ENCODE results near the gene GPR153.
"Not testable (repeated sequence)": the region's sequence is repeated elsewhere in the genome, so short reads cannot be mapped to it uniquely, and the experiment has no call there.

Gene GPR153

DNA sequence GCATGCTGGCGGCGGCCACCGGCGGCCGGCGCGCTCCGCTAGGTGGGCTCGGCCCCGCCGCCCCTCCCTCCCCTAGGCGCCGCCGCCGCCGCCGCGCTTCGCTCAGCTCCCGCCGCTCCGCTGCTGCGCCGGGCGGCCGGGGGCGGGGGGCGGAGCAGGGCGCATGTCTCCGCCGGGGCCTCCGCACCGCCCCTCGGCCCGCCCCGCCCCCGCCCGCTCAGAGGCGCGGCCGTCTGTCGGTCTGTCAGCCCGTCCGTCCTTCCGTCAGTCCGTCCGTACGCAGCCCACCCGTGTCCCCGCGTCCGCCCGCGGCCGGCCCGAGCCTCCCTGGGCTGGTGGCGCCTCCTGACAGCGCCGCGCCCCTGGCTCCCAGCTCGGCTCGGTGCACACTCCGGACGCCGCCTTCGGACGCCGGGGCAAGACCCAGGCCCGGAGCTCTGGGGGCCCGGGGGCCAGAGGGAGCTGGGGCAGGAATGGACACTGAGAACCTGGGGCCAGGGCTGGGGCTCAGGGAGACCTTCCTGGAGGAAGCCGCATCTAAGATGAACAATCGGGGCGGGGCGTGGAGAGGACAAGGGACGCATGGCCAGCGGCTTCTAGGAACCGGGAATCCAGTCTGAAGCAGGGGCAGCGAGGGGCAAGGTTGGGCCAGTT, at the start of gene GPR153:
Gene GPR153 (minus strand): TSS at position 138 of the 654 bp plus-strand sequence. CDS start 6,193 bp downstream, outside the sequence.
- in situ Hi-C loops (cut with MboI; ENCODE audit: low sequenced_read_pairs) = no loop called here

DNA sequence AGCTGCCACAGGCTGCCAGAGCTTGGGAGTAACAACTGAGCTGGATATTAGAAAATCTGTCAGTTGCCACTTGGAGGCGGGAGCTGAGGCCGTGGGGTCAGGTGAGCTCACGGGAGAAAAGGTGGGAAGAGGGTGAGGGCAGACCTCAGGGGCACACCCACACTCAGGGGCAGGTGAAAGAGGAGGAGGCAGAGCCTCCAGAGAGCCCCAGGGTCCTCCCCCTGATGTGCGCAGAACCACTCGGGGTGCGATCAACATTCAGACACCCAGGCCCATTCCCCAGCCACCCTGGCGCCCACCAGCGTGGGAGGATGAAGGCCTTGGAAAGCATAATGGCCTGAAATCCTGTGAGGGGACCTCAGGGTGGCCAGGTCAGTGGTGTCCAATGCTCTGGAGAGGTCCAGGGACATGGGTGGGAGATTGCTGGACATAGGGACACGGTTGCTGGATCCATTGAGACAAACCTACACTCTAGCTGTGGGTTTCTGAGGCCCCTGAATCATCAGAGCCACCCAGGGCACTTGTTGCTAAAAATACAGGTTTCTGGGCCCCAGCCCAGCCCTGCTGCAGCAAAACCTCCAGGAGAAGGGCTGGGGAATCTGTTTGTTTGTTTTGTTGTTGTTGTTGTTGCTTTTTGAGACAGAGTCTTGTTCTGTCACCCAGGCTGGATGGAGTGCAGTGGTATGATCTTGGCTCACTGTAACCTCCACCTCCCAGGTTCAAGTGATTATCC, 49.4 kb upstream of the GPR153 start:
- in situ Hi-C loops (cut with MboI; ENCODE audit: low sequenced_read_pairs) = no loop called here

GRCh38 chr1:6309564-6309963, 48.7 kb upstream of the GPR153 start:
- in situ Hi-C loops (cut with MboI; ENCODE audit: low sequenced_read_pairs) = no loop called here

GRCh38 chr1:6308449-6308848, 47.6 kb upstream of the GPR153 start:
- in situ Hi-C loops (cut with MboI; ENCODE audit: low sequenced_read_pairs) = no loop called here

DNA sequence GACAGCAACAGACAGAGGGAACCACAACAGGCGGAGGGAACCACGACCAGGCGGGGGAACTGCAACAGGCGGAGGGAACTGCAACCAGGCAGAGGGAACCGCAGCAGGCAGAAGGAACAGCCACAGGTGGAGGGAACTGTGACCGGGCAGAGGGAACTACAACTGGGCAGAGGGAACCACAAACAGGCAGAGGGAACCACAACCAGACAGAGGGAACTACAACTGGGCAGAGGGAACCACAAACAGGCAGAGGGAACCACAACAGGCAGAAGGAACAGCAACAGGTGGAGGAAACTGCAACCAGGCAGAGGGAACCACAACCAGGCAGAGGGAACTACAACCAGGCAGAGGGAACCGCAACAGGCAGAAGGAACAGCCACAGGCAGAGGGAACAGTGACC, 46.8 kb upstream of the GPR153 start:
- in situ Hi-C loops (cut with MboI; ENCODE audit: low sequenced_read_pairs) = not testable (repeated sequence)

GRCh38 chr1:6307099-6307498, 46.2 kb upstream of the GPR153 start:
- in situ Hi-C loops (cut with MboI; ENCODE audit: low sequenced_read_pairs) = no loop called here

GRCh38 chr1:6303397-6304012, 42.6 kb upstream of the GPR153 start:
- in situ Hi-C loops (cut with MboI; ENCODE audit: low sequenced_read_pairs) = no loop called here

- in situ Hi-C loops (cut with MboI; ENCODE audit: low sequenced_read_pairs) = no loop called here
Observed at GRCh38 chr1:6302568-6302967, 41.7 kb upstream of the GPR153 start.

- in situ Hi-C loops (cut with MboI; ENCODE audit: low sequenced_read_pairs) = no loop called here
Observed at GRCh38 chr1:6301526-6301925, 40.6 kb upstream of the GPR153 start.

DNA sequence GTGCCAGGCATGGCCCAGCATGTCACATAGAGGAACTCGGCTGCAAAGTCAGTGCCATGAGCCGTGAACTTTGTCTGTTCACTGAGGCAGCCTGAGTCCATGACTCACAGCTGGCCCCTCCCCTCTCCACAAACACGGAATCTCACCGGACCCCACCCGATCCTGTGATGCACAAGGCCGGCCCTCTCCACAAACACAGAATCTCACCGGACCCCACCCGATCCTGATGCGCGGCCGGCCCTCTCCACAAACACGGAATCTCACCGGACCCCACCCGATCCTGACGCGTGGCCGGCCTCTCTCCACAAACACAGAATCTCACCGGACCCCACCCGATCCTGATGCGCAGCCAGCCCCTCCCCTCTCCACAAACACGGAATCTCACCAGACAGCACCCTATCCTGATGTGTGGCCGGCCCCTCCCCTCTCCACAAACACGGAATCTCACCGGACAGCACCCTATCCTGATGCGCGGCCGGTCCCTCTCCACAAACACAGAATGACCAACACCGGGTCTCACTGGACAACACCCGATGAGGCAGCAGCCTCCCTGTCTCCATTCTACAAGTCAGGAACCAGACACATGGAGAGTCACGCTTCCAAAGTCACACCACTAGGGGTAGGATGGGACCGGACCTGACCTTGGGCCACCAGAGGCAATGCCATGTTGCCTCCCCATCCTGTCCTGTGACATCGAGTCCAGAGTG, 39.6 kb upstream of the GPR153 start:
- in situ Hi-C loops (cut with MboI; ENCODE audit: low sequenced_read_pairs) = no loop called here

DNA sequence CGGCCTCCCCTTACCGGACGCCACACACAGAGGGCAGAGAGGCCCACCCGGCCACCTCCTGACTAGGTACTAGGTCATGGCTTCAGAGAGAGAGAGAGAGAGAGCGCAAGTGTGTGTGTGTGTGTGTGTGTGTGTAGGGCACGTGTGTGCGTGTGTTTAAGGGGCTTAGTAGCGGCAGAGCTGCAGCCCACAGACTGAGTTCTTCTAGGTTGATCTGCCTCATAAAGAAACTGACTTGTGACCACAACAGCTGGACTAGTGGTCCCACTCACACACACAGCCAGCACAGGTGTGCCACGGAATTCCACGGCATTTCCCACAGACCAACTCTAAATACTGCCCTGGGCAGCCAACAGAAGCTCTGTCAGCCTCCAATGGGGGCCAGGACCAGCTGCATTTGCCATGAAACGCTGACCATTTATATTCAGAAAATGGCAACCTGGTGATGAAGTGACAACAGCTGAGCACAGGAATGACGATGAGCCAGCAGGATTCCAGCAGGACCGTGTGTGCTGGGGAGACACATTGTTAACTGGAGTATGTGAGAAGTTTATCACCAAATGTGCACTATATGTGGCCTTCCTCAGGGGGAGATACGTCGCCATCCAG, 38.8 kb upstream of the GPR153 start:
- in situ Hi-C loops (cut with MboI; ENCODE audit: low sequenced_read_pairs) = no loop called here

GRCh38 chr1:6298940-6299465, 38.1 kb upstream of the GPR153 start:
- in situ Hi-C loops (cut with MboI; ENCODE audit: low sequenced_read_pairs) = no loop called here

- in situ Hi-C loops (cut with MboI; ENCODE audit: low sequenced_read_pairs) = no loop called here
Observed at GRCh38 chr1:6298530-6298929, 37.6 kb upstream of the GPR153 start.

- in situ Hi-C loops (cut with MboI; ENCODE audit: low sequenced_read_pairs) = no loop called here
Observed at GRCh38 chr1:6295910-6296309, 35.0 kb upstream of the GPR153 start.

DNA sequence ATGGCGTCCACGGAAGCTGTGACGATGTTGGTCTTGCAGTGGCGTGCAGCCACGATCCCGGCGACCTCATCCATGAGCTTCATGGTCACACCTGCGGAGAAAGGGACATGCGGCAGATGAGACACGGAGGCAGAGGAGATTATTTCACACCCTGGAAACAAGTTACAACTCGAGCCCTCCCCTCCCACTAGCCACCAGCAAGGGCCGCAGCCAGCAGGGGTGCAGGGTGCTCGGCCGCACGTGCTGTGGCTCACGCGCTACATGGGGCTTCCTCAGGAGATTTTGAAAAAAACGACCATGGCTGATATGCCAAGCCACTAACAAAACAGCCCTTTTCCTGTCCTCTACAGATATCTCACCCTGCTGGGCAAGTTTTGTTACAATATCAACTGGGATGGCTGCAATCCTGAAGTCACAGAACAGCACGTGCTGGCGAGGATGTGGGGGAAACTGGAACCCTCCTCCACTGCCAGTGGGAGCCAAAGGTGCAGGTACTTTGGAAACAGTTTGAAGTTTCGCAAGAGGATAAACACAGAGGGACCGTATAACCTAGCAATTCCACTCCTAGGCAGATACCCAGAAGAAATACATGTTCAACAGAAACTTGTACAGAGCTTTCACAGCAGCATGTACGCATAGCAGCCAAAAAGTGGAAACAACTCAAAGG, 34.1 kb upstream of the GPR153 start:
- in situ Hi-C loops (cut with MboI; ENCODE audit: low sequenced_read_pairs) = no loop called here

GRCh38 chr1:6294080-6294889, 33.4 kb upstream of the GPR153 start:
- in situ Hi-C loops (cut with MboI; ENCODE audit: low sequenced_read_pairs) = no loop called here

DNA sequence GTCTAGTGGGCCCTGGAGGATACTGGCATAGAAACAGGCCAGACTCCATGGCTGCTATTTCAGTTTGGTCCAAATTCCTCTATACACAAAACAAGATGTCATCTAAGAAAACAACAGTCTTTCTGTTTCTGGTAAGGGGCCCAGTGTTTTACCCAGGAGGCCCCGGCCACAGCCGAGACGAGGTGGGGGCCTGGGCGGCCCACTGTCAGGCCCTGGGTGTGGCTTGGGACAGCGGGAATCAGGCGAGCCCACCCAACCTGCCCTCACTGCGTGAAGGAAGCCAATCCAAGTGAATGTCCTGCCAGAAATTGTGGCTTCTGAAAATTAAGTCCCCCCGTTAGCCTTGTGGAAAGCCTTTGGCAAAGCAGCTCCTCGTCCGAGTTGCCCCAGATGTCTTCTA, 31.2 kb upstream of the GPR153 start:
- in situ Hi-C loops (cut with MboI; ENCODE audit: low sequenced_read_pairs) = no loop called here

DNA sequence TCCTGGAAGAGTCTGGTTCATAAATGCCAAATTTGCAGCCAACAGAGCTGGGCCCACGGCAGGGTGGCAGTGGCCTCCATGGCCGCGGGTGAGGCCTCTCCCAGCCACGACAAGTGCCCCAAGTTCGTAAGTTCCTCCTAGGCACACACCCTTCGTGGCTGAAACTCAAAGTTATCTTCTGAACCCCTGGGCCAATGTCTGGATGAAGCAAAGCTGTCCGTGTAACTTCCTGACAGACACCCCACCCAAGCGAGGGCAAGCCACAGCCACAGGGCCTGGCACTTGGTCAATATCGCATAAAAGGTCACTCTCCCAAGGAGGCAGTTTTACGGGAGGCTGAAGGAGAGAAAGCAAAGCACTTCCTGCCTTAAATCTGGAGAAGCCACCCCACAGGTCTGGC, 27.8 kb upstream of the GPR153 start:
- in situ Hi-C loops (cut with MboI; ENCODE audit: low sequenced_read_pairs) = no loop called here

- in situ Hi-C loops (cut with MboI; ENCODE audit: low sequenced_read_pairs) = no loop called here
Observed at GRCh38 chr1:6288026-6288425, 27.1 kb upstream of the GPR153 start.
